Measurements from ENCODE around the gene PFDN6.

DNA sequence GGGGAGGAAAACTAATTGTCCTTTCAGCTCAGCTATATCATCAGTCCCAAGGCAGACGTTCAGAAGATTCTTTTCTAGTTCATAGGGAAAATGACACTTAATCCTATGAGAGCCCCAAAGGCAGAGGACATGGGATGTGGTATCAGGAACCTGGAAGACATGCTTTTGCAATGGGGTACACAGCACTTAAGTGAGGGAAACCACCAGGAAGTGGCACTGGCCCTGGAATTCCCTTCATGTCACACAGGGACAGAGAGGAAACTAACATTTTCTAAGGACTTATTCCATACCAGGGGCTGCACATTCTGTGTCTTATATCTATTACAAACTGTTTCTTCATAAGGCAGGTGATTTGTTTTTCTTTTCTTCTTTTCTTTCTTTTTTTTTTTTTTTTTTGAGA, 45.9 kb upstream of the PFDN6 start:
- TF ChIP-seq ZNF274 (IDR thresholded peaks at IDR 0.05; ENCODE audit: low read depth, low read length) (no peak), YY1 (IDR thresholded peaks at IDR 0.05; ENCODE audit: insufficient read depth, insufficient read length) (no peak), SUZ12 (IDR thresholded peaks at IDR 0.05; ENCODE audit: extremely low read depth, insufficient read depth, insufficient read length) (no peak)
